GM20000 (cell line): ENCODE results near the gene FAM110A.
A peak's percentile ranks its signal among the peaks of the same experiment; 100 is the strongest.
"Not testable (repeated sequence)": the region's sequence is repeated elsewhere in the genome, so short reads cannot be mapped to it uniquely, and the experiment has no call there.

Experiments
- DNase-seq: peaks from one replicate; pipeline ENCODE4 v3.0.0; 2012; ENCODE audit warnings: low spot score
- CTCF ChIP-seq: IDR thresholded peaks from 2 replicates; pipeline ENCODE4 v1.5.1; 2012; ENCODE audit warnings: mild to moderate bottlenecking, control low read depth; ENCODE audit errors: extremely low read depth, missing control alignments

The FAM110A gene

GRCh38 chr20:833450-834150, at the start of gene FAM110A:
Gene FAM110A (plus strand): TSS chr20:833715. CDS start chr20:844805, 11,090 bp downstream.
- DNase-seq: peak; percentile 96
- TF ChIP-seq CTCF: no peak

GRCh38 chr20:787825-788224, 45.7 kb upstream of the FAM110A start:
- TF ChIP-seq CTCF: no peak
- no peak for DNase-seq

- TF ChIP-seq CTCF: no peak
- no peak for DNase-seq
These were observed 42.5 kb upstream of the FAM110A start for GRCh38 chr20:791056-791455.

- no peak for DNase-seq
- TF ChIP-seq CTCF: no peak
These were observed 41.3 kb upstream of the FAM110A start for GRCh38 chr20:792248-792647.

GRCh38 chr20:796921-797320, 36.6 kb upstream of the FAM110A start:
- TF ChIP-seq CTCF: no peak

GRCh38 chr20:798746-799145, 34.8 kb upstream of the FAM110A start:
- not testable (repeated sequence) for DNase-seq

More at GRCh38 chr20:796921-797320, 36.6 kb upstream of the FAM110A start:
- DNase-seq: no peak

GRCh38 chr20:800026-800425, 33.5 kb upstream of the FAM110A start:
- not testable (repeated sequence) for DNase-seq

- TF ChIP-seq CTCF: no peak
- DNase-seq: no peak
These were observed 31.8 kb upstream of the FAM110A start for GRCh38 chr20:801678-802077.

- no peak for DNase-seq
These were observed 27.8 kb upstream of the FAM110A start for GRCh38 chr20:805713-806112.

GRCh38 chr20:811776-812434, 21.6 kb upstream of the FAM110A start:
- DNase-seq: not testable (repeated sequence)

More at GRCh38 chr20:805713-806112, 27.8 kb upstream of the FAM110A start:
- no peak for TF ChIP-seq CTCF

- not testable (repeated sequence) for DNase-seq
These were observed 21.1 kb upstream of the FAM110A start for GRCh38 chr20:812435-812814.
